Small intestine (tissue), 7 donors: ENCODE data around the gene LRRC3. TPM values are rescaled to one million over a fixed set of nuclear protein-coding genes. Genes with fewer than 3 reads are reported as not detected.

Experiments
- DNase-seq, 2 donors: peaks; one replicate each; pipeline versions ENCODE4 v3.0.0 to v3.0.0-alpha.2; 2013
- FAIRE-seq: peaks from 2 replicates; lab custom pipeline; 2012; peaks lifted over from hg19 to GRCh38; lab: Jason Lieb, UNC
- H3K27ac ChIP-seq, 3 donors: one replicate each; pipeline ENCODE4 v1.5.1; 2013; ENCODE audit warnings: low read length in 2 of 3, mild to moderate bottlenecking in 2 of 3, control low read depth in 1 of 3, inconsistent platforms in 1 of 3, low read depth in 1 of 3, moderate library complexity in 1 of 3
- H3K27me3 ChIP-seq, 3 donors: one replicate each; pipeline ENCODE4 v1.6.1; 2013; ENCODE audit warnings: low read length in 3 of 3, inconsistent platforms in 1 of 3; ENCODE audit not compliant: control insufficient read depth in 3 of 3, insufficient read depth in 3 of 3
- H3K36me3 ChIP-seq, 3 donors: one replicate each; pipeline ENCODE4 v1.6.1; 2013; ENCODE audit warnings: low read length in 3 of 3, inconsistent platforms in 1 of 3, low read depth in 1 of 3, mild to moderate bottlenecking in 1 of 3, moderate library complexity in 1 of 3; ENCODE audit not compliant: control insufficient read depth in 3 of 3, insufficient read depth in 2 of 3
- H3K4me1 ChIP-seq, 3 donors: one replicate each; pipeline ENCODE4 v1.6.1; 2013; ENCODE audit warnings: low read length in 2 of 3, inconsistent platforms in 1 of 3, low read depth in 1 of 3, mild to moderate bottlenecking in 1 of 3, moderate library complexity in 1 of 3; ENCODE audit not compliant: control insufficient read depth in 3 of 3, insufficient read depth in 2 of 3
- H3K4me3 ChIP-seq, 3 donors: one replicate each; pipeline ENCODE4 v1.5.1; 2013; ENCODE audit warnings: low read length in 3 of 3, control low read depth in 1 of 3, inconsistent platforms in 1 of 3, low read depth in 1 of 3, mild to moderate bottlenecking in 1 of 3, moderate library complexity in 1 of 3
- H3K9me3 ChIP-seq, 2 donors: one replicate each; pipeline ENCODE4 v1.6.1; 2013; ENCODE audit warnings: low read depth in 1 of 2, low read length in 1 of 2; ENCODE audit not compliant: control insufficient read depth in 2 of 2, insufficient read depth in 1 of 2
- WGBS, 3 donors: extraction: QIAGEN DNeasy Blood & Tissue Kit; methylation state at CpG; one replicate each; pipeline ENCODE4 v1.1.7; 2013; 5-methylcytosine and 5-hydroxymethylcytosine counted together
- polyA plus RNA-seq, 4 donors: library from polyadenylated mRNA; stranded (reverse) in 3 of 4; unstranded in 1 of 4; fragments of 200-250 nt in 3 of 4; fragments of 120-200 nt in 1 of 4; gene quantifications; one replicate each; pipeline versions ENCODE4 v1.2.1 to v1.2.3, GENCODE V29; 2013
- donor health status: healthy with polysubstance abuse.
- donor health status: control.
- donor health status: control.
- donor health status: Bipolar disorder and iron deficiency.
- donor health status: healthy.

LRRC3 gene
- polyA plus RNA-seq, 4 donors, result 0.22 to 17.3 (median 1.3) TPM

GRCh38 chr21:44461464-44462001 is 6.2 kb downstream of the LRRC3 start:
- Histone ChIP-seq H3K27ac (no peak overlapping the region), H3K27me3 (no peaks in the 10 kb centered on the region), H3K36me3 (peaks cover 0 to 43% (median 0%) of the 10 kb centered on the region in 3 donors), H3K4me3 (no peak overlapping the region), H3K4me1 (peaks cover 0 to 23% (median 2%) of the 10 kb centered on the region in 3 donors), H3K9me3 (no peaks in the 10 kb centered on the region)
- FAIRE-seq, result no peak
- 74 to 87% (median 80%) methylated on average over 15 of the region's 15 CpGs for WGBS, 3 donors
- no peak for DNase-seq

GRCh38 chr21:44462086-44462833 is 7.0 kb downstream of the LRRC3 start:
- no peak overlapping the region for H3K4me3 ChIP-seq
- H3K9me3 ChIP-seq, result no peaks in the 10 kb centered on the region
- no peak for DNase-seq
- WGBS, 3 donors, result 86 to 89% (median 89%) methylated on average over 25 of the region's 25 CpGs
- H3K27ac ChIP-seq, result no peak overlapping the region
- H3K27me3 ChIP-seq, result no peaks in the 10 kb centered on the region
- H3K4me1 ChIP-seq, result peaks cover 0 to 15% (median 2%) of the 10 kb centered on the region in 3 donors
- no peak for FAIRE-seq
- peaks cover 0 to 36% (median 0%) of the 10 kb centered on the region in 3 donors for H3K36me3 ChIP-seq

GRCh38 chr21:44462834-44463200 is 7.5 kb downstream of the LRRC3 start:
- FAIRE-seq, result no peak
- 83 to 86% (median 83%) methylated on average over 11 of the region's 11 CpGs for WGBS, 3 donors
- peaks cover 0 to 31% (median 0%) of the 10 kb centered on the region in 3 donors for H3K36me3 ChIP-seq
- no peak overlapping the region for H3K27ac ChIP-seq
- H3K4me1 ChIP-seq, result peaks cover 0 to 10% (median 2%) of the 10 kb centered on the region in 3 donors
- no peaks in the 10 kb centered on the region for H3K9me3 ChIP-seq
- H3K4me3 ChIP-seq, result no peak overlapping the region
- no peak for DNase-seq
- no peaks in the 10 kb centered on the region for H3K27me3 ChIP-seq

GRCh38 chr21:44463724-44464123 is 8.4 kb downstream of the LRRC3 start:
- H3K27ac ChIP-seq, result no peak overlapping the region

DNA sequence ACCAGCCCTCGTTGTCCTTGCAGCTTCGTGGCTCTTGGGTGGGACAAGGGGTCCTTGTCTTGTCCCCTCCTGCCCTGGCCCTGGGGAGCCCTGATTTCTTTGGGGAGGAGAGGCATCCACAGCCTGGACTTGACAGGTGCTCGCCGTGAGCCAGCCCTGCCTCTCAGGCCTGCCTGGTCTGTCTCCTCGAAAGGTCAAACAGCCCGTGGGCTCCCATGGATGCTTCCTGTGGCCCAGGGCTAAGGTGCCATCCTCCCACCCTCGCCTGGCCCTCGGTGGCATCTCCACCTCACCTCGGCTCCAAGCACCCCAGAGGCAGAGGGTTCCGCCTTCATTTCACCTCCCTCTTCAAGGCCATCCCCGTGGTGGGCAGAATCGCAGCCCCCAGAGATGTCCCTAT is 9.0 kb downstream of the LRRC3 start:
- no peak for FAIRE-seq
- Histone ChIP-seq H3K4me3 (no peak overlapping the region), H3K4me1 (peaks cover 0 to 3% (median 0%) of the 10 kb centered on the region in 3 donors), H3K27ac (no peak overlapping the region), H3K9me3 (no peaks in the 10 kb centered on the region), H3K27me3 (no peaks in the 10 kb centered on the region), H3K36me3 (peaks cover 0 to 25% (median 0%) of the 10 kb centered on the region in 3 donors)
- DNase-seq, result no peak
- WGBS, 3 donors, result 81 to 92% (median 86%) methylated on average over 12 of the region's 12 CpGs

More at GRCh38 chr21:44463724-44464123, 8.4 kb downstream of the LRRC3 start:
- WGBS, 3 donors, result 62 to 85% (median 77%) methylated on average over 30 of the region's 30 CpGs
- Histone ChIP-seq H3K4me1 (peaks cover 0 to 9% (median under 1%) of the 10 kb centered on the region in 3 donors), H3K9me3 (no peaks in the 10 kb centered on the region), H3K27me3 (no peaks in the 10 kb centered on the region), H3K4me3 (no peak overlapping the region), H3K36me3 (peaks cover 0 to 31% (median 0%) of the 10 kb centered on the region in 3 donors)
- DNase-seq (no peak), FAIRE-seq (no peak)

DNA sequence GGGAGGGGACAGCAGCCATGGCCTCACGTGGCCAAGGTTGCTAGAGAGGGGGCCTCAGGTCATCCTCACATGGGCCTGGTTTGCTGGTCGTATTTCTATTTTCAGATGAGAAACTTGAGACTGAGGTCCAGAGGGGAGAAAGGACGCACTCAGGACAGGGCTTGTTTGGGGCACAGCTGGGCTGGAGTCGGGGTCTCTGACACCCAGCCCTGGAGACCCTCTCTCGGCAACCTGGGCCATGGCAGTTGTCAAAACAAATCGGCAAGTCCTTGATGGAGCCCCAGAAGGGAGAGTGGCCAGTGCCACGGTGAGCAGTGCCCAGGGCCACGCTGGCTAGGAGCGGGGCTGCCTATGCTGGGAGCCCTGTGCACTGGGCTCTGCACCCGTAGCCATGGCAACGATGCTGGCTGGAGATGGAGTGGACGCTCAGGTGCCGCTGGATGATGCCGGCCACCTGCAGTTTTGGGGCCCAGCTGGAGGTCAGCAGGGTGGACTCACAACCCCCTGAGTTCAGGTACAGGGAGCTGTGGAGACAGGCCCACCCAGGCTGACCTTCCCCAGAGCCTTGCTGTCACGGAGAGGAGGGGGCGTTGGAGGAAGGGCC is 11.1 kb downstream of the LRRC3 start:
- no peak for DNase-seq

GRCh38 chr21:44466996-44467858 is 11.9 kb downstream of the LRRC3 start:
- Histone ChIP-seq H3K4me3 (no peak overlapping the region), H3K4me1 (no peaks in the 10 kb centered on the region), H3K27ac (no peak overlapping the region), H3K9me3 (no peaks in the 10 kb centered on the region), H3K27me3 (no peaks in the 10 kb centered on the region), H3K36me3 (peaks cover 0 to 5% (median 0%) of the 10 kb centered on the region in 3 donors)
- DNase-seq (no peak), FAIRE-seq (no peak)
- 93 to 94% (median 94%) methylated on average over 33 to 36 of the region's 36 CpGs for WGBS, 3 donors

More for the DNA sequence above, 11.1 kb downstream of the LRRC3 start:
- 88 to 93% (median 89%) methylated on average over 16 of the region's 16 CpGs for WGBS, 3 donors
- no peaks in the 10 kb centered on the region for H3K4me1 ChIP-seq
- H3K36me3 ChIP-seq, result peaks cover 0 to 11% (median 0%) of the 10 kb centered on the region in 3 donors
- no peak overlapping the region for H3K4me3 ChIP-seq
- no peaks in the 10 kb centered on the region for H3K9me3 ChIP-seq
- FAIRE-seq, result no peak
- H3K27me3 ChIP-seq, result no peaks in the 10 kb centered on the region
- no peak overlapping the region for H3K27ac ChIP-seq

DNA sequence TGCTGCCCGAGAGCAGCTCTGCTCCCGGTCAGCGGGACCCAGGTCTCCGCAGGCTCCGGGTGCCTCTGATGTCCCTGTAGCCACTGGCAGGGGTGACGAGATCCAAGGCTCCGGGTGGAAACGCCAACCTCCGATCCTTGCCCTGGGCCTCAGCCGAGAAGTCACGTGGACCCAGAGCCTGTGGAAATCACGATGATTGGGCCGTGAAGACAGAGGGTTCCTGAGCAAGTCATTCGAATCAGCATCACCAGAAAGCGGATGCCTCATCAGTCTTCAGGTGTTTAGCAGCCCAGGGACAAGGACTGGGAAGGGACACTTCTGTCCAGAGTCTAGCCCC is 12.5 kb downstream of the LRRC3 start:
- no peak overlapping the region for H3K4me3 ChIP-seq
- H3K27me3 ChIP-seq, result no peaks in the 10 kb centered on the region
- WGBS, 3 donors, result 89 to 94% (median 92%) methylated on average over 15 of the region's 15 CpGs
- DNase-seq (no peak), FAIRE-seq (no peak)
- H3K9me3 ChIP-seq, result no peaks in the 10 kb centered on the region
- no peaks in the 10 kb centered on the region for H3K36me3 ChIP-seq
- H3K4me1 ChIP-seq, result no peaks in the 10 kb centered on the region
- no peak overlapping the region for H3K27ac ChIP-seq
